H1 (cell line): ENCODE measurements around the gene FICD. TPM values are rescaled to one million over a fixed set of nuclear protein-coding genes. Genes with fewer than 3 reads are reported as not detected.

Experiments
- CTCF ChIA-PET: fragments of 300-600 bp; sonication (Branson Sonifier 250); formaldehyde crosslinking; loops from one replicate; lab custom pipeline; 2021; ENCODE audit not compliant: partially characterized antibody; lab: Charles Lee
- POLR2A ChIA-PET: fragments of 300-600 bp; sonication (Branson Sonifier 250); formaldehyde crosslinking; loops from one replicate; lab custom pipeline; 2021; ENCODE audit warnings: inconsistent platforms; ENCODE audit not compliant: partially characterized antibody; lab: Charles Lee
- DNase-seq, 2 experiments: peaks; one replicate each; pipeline versions ENCODE4 v3.0.0 to v3.0.0-alpha.2; 2010 to 2022; ENCODE audit warnings: low spot score in 2 of 2, low read depth in 1 of 2, mixed read lengths in 1 of 2
- FAIRE-seq: peaks from 2 replicates; lab custom pipeline; 2011; peaks lifted over from hg19 to GRCh38; lab: Jason Lieb, UNC
- H2AFZ ChIP-seq: 2 replicates; pipeline ENCODE4 v1.8.1; 2012; ENCODE audit warnings: low read length, inconsistent platforms
- H2AK5ac ChIP-seq: 2 replicates; pipeline ENCODE4 v1.6.1; 2013; ENCODE audit warnings: low read depth, low read length
- H2BK120ac ChIP-seq: replicated peaks from 2 replicates; pipeline ENCODE3; 2013; ENCODE audit warnings: low read depth, low read length, inconsistent platforms
- H2BK12ac ChIP-seq: 2 replicates; pipeline ENCODE4 v1.6.1; 2013; ENCODE audit warnings: low read depth, low read length
- H2BK15ac ChIP-seq: 2 replicates; pipeline ENCODE4 v1.6.1; 2013; ENCODE audit warnings: low read length
- H2BK20ac ChIP-seq: 2 replicates; pipeline ENCODE4 v1.6.1; 2013; ENCODE audit warnings: low read length
- H2BK5ac ChIP-seq: 2 replicates; pipeline ENCODE4 v1.6.1; 2013; ENCODE audit warnings: low read depth, low read length
- H3K14ac ChIP-seq: 2 replicates; pipeline ENCODE4 v1.6.1; 2013; ENCODE audit warnings: inconsistent platforms; ENCODE audit not compliant: insufficient read length
- H3K18ac ChIP-seq: 2 replicates; pipeline ENCODE4 v1.6.1; 2013; ENCODE audit warnings: low read length; ENCODE audit errors: extremely low read depth
- H3K23ac ChIP-seq: 2 replicates; pipeline ENCODE4 v1.6.1; 2013; ENCODE audit warnings: inconsistent platforms; ENCODE audit not compliant: insufficient read length
- H3K23me2 ChIP-seq: 2 replicates; pipeline ENCODE4 v1.6.1; 2013; ENCODE audit warnings: low read depth, low read length
- H3K27ac ChIP-seq: 2 replicates; pipeline ENCODE4 v1.6.1; 2011; ENCODE audit warnings: low read depth, low read length, inconsistent platforms
- H3K27me3 ChIP-seq, 4 experiments: replicated peaks in 1 of 4; 1 replicate in 1 of 4; 2 replicates in 3 of 4; pipeline versions ENCODE4 v1.6.1 to v1.8.1; 2011 to 2013; ENCODE audit warnings: low read length in 3 of 4, mild to moderate bottlenecking in 3 of 4, inconsistent platforms in 2 of 4, mixed read lengths in 2 of 4, moderate library complexity in 1 of 4; ENCODE audit not compliant: control insufficient read depth in 3 of 4, insufficient read depth in 3 of 4; ENCODE audit errors: extremely low read depth in 1 of 4
- H3K36me3 ChIP-seq, 4 experiments: 2 replicates each; pipeline versions ENCODE4 v1.6.1 to v1.8.1; 2011 to 2013; ENCODE audit warnings: mild to moderate bottlenecking in 4 of 4, low read length in 3 of 4, moderate library complexity in 2 of 4, control low read depth in 1 of 4, inconsistent platforms in 1 of 4; ENCODE audit not compliant: insufficient read depth in 4 of 4, control insufficient read depth in 2 of 4
- H3K4ac ChIP-seq: replicated peaks from 2 replicates; pipeline ENCODE3; 2013; ENCODE audit warnings: low read length, low read depth, mixed read lengths, inconsistent platforms; ENCODE audit not compliant: insufficient read length
- H3K4me1 ChIP-seq, 4 experiments: replicated peaks in 1 of 4; 1 replicate in 1 of 4; 2 replicates in 3 of 4; pipeline versions ENCODE4 v1.6.1 to v1.8.1; 2011 to 2013; ENCODE audit warnings: low read length in 3 of 4, inconsistent platforms in 2 of 4, mixed read lengths in 1 of 4; ENCODE audit not compliant: insufficient read depth in 4 of 4, control insufficient read depth in 3 of 4
- H3K4me2 ChIP-seq, 2 experiments: 2 replicates each; pipeline versions ENCODE4 v1.6.1 to v1.8.1; 2011 to 2013; ENCODE audit warnings: low read depth in 2 of 2, low read length in 2 of 2, control low read depth in 1 of 2, inconsistent platforms in 1 of 2, mild to moderate bottlenecking in 1 of 2; ENCODE audit not compliant: insufficient read depth in 1 of 2
- H3K4me3 ChIP-seq, 4 experiments: fragments of 200-600, 300-600 bp in 1 of 4; sonication (generic), shearing (Covaris generic), sonication (Bioruptor Twin) in 1 of 4; 2 replicates each; pipeline versions ENCODE4 v1.5.1 to v1.8.1; 2011 to 2016; ENCODE audit warnings: low read length in 4 of 4, low read depth in 3 of 4, control low read depth in 2 of 4, inconsistent platforms in 2 of 4, mild to moderate bottlenecking in 2 of 4, mixed read lengths in 1 of 4, moderate library complexity in 1 of 4; ENCODE audit not compliant: insufficient read depth in 2 of 4; ENCODE audit errors: extremely low read depth in 1 of 4
- H3K56ac ChIP-seq: replicated peaks from 2 replicates; pipeline ENCODE3; 2013; ENCODE audit warnings: low read depth, mild to moderate bottlenecking, mixed read lengths, low read length, inconsistent platforms; ENCODE audit not compliant: insufficient read length
- H3K79me1 ChIP-seq: 2 replicates; pipeline ENCODE4 v1.6.1; 2013; ENCODE audit warnings: low read depth, low read length, control low read depth
- H3K79me2 ChIP-seq, 2 experiments: 2 replicates each; pipeline versions ENCODE4 v1.6.1 to v1.8.1; 2012 to 2013; ENCODE audit warnings: low read length in 2 of 2, mild to moderate bottlenecking in 2 of 2, inconsistent platforms in 1 of 2; ENCODE audit not compliant: insufficient read depth in 2 of 2, control insufficient read depth in 1 of 2
- H3K9ac ChIP-seq, 4 experiments: replicated peaks in 1 of 4; 1 replicate in 1 of 4; 2 replicates in 3 of 4; pipeline versions ENCODE4 v1.6.1 to v1.8.1; 2011 to 2013; ENCODE audit warnings: low read depth in 3 of 4, low read length in 3 of 4, control low read depth in 2 of 4, mild to moderate bottlenecking in 2 of 4, moderate library complexity in 2 of 4, inconsistent platforms in 1 of 4; ENCODE audit errors: extremely low read depth in 1 of 4
- H3K9me3 ChIP-seq, 2 experiments: 2 replicates each; pipeline versions ENCODE4 v1.6.1 to v1.8.1; 2012 to 2013; ENCODE audit warnings: mild to moderate bottlenecking in 2 of 2, moderate library complexity in 2 of 2, control low read depth in 1 of 2, inconsistent platforms in 1 of 2, low read depth in 1 of 2, low read length in 1 of 2, mixed read lengths in 1 of 2; ENCODE audit not compliant: insufficient read depth in 2 of 2
- H4K20me1 ChIP-seq, 2 experiments: replicated peaks in 1 of 2; 2 replicates each; pipeline versions ENCODE3 to v1.8.1; 2011 to 2013; ENCODE audit warnings: inconsistent platforms in 2 of 2, low read length in 2 of 2, mild to moderate bottlenecking in 1 of 2; ENCODE audit not compliant: insufficient read depth in 2 of 2, control insufficient read depth in 1 of 2
- H4K5ac ChIP-seq: 2 replicates; pipeline ENCODE4 v1.6.1; 2013; ENCODE audit warnings: low read length, low read depth, mixed read lengths, inconsistent platforms; ENCODE audit not compliant: insufficient read length
- H4K8ac ChIP-seq: 2 replicates; pipeline ENCODE4 v1.8.0; 2013; ENCODE audit warnings: mild to moderate bottlenecking, moderate library complexity, low read length, inconsistent platforms; ENCODE audit not compliant: insufficient read depth; ENCODE audit errors: extremely low read depth
- H4K91ac ChIP-seq: replicated peaks from 2 replicates; pipeline ENCODE3; 2013; ENCODE audit warnings: low read length, mixed read lengths, inconsistent platforms; ENCODE audit not compliant: insufficient read length
- ASH2L ChIP-seq: fragments of 200-600, 300-600 bp; sonication (generic); IDR thresholded peaks from one replicate; pipeline ENCODE4 v1.7.1; 2017; ENCODE audit warnings: low read length
- BCL11A ChIP-seq, 2 experiments: IDR thresholded peaks; one replicate each; pipeline ENCODE4 v1.6.1; 2011; ENCODE audit warnings: low read depth in 2 of 2, low read length in 2 of 2, mild to moderate bottlenecking in 2 of 2
- BRCA1 ChIP-seq: IDR thresholded peaks from 2 replicates; pipeline ENCODE4 v1.6.1; 2012; ENCODE audit warnings: low read depth, low read length, improper control_type of control experiment
- CHD2 ChIP-seq: IDR thresholded peaks from 2 replicates; pipeline ENCODE4 v1.6.1; 2012; ENCODE audit warnings: low read length, improper control_type of control experiment
- CREB1 ChIP-seq: IDR thresholded peaks from 2 replicates; pipeline ENCODE4 v1.6.1; 2012; ENCODE audit warnings: inconsistent platforms
- EGR1 ChIP-seq: IDR thresholded peaks from 2 replicates; pipeline ENCODE4 v1.6.1; 2011; ENCODE audit warnings: low read depth, low read length, borderline replicate concordance
- HDAC2 ChIP-seq, 2 experiments: fragments of 300-600 bp in 1 of 2; sonication (generic) in 1 of 2; IDR thresholded peaks; 2 replicates each; pipeline ENCODE4 v1.6.1; 2011 to 2012; ENCODE audit warnings: low read depth in 2 of 2, low read length in 2 of 2, mild to moderate bottlenecking in 2 of 2, moderate library complexity in 2 of 2, borderline replicate concordance in 1 of 2, inconsistent platforms in 1 of 2
- HDAC6 ChIP-seq: IDR thresholded peaks from one replicate; pipeline ENCODE4 v1.7.1; 2012; ENCODE audit warnings: low read depth, mild to moderate bottlenecking, inconsistent platforms, low read length, moderate library complexity
- RAD21 ChIP-seq, 2 experiments: IDR thresholded peaks in 1 of 2; conservative IDR thresholded peaks in 1 of 2; 2 replicates each; pipeline ENCODE4 v1.6.1; 2011; ENCODE audit warnings: low read depth in 2 of 2, low read length in 2 of 2, improper control_type of control experiment in 1 of 2, inconsistent platforms in 1 of 2, mild to moderate bottlenecking in 1 of 2, moderate library complexity in 1 of 2
- RNF2 ChIP-seq: fragments of 200-900, 300-1000 bp; sonication (generic); IDR thresholded peaks from 2 replicates; pipeline ENCODE4 v1.7.1; 2016; ENCODE audit warnings: borderline replicate concordance, low read depth, mild to moderate bottlenecking, antibody characterized with exemption, low read length; ENCODE audit not compliant: poor library complexity, severe bottlenecking; ENCODE audit errors: missing control alignments
- SP4 ChIP-seq: IDR thresholded peaks from 2 replicates; pipeline ENCODE4 v1.6.1; 2012; ENCODE audit warnings: low read length, inconsistent platforms
- TAF7 ChIP-seq: optimal IDR thresholded peaks from 2 replicates; pipeline ENCODE3; 2011; ENCODE audit warnings: low read depth, mild to moderate bottlenecking, inconsistent platforms, low read length, moderate library complexity, borderline replicate concordance
- ZNF274 ChIP-seq: IDR thresholded peaks from 2 replicates; pipeline ENCODE4 v1.7.0; 2012; ENCODE audit warnings: low read length, borderline replicate concordance; ENCODE audit errors: extremely low read depth
- WGBS, 2 experiments: shearing (Covaris generic) in 1 of 2; methylation state at CpG; one replicate each; pipeline versions ENCODE4 v1.1.6 to v1.1.7; 2013 to 2015; ENCODE audit warnings: low lambda C conversion rate in 2 of 2, mixed read lengths in 2 of 2, inconsistent platforms in 1 of 2, low coverage in 1 of 2, missing lambda C conversion rate in 1 of 2; ENCODE audit not compliant: insufficient replicate concordance in 2 of 2, insufficient coverage in 1 of 2, insufficient read length in 1 of 2; ENCODE audit errors: extremely low coverage in 1 of 2, missing lambda C conversion rate in 1 of 2; 5-methylcytosine and 5-hydroxymethylcytosine counted together
- polyA plus RNA-seq, 7 experiments: library from polyadenylated mRNA; depleted of rRNA in 3 of 7; stranded (reverse) in 5 of 7; unstranded in 2 of 7; fragments of >200 nt in 5 of 7; fragments of 200-250 nt in 2 of 7; gene quantifications; 1 replicate in 5 of 7; 2 replicates in 1 of 7; 4 replicates in 1 of 7; pipeline versions ENCODE4 v1.2.1 to v1.2.3, GENCODE V29; 2011 to 2013; ENCODE audit warnings: missing spikeins in 2 of 7, mixed read lengths in 2 of 7
- total RNA-seq: library from RNA; stranded (reverse); fragmentation: NEBNext Ultra II Directional; extraction: Animal tissue kit (Norgen Biotek cat#: 25700); gene quantifications from 2 replicates; pipeline ENCODE4 v1.2.1, GENCODE V29; 2021

Gene FICD
- total and polyA plus RNA-seq, 2 of the 8 experiments (the other 6 are each of a cell fraction or from before 2014, with no cell fraction given) = 2.2 to 6.0 TPM

DNA sequence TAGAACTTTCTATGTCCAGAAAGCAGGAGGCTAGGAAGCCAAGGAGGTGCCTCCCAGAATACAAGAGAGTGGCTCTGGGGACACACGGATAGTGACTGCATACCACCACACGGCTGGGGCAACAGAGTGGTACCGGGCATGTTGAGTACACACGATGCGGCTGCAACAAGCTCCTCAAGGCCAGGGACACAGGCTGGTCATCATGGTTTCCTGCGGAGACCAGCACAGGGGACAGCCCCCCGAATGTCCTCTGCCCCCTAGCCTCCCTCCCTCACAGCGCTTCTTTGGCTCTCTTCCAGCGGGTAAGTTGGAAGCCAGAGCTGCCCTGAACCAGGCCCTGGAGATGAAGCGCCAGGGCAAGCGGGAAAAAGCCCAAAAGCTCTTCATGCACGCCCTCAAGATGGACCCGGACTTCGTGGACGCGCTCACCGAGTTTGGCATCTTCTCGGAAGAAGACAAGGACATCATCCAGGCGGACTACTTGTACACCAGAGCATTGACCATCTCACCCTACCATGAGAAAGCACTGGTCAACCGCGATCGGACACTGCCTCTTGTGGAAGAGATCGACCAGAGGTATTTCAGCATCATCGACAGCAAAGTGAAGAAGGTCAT is 3.1 kb downstream of the FICD start:
- H4K8ac ChIP-seq = no peak overlapping the region
- no peak overlapping the region for H3K4ac ChIP-seq
- H2AK5ac ChIP-seq = no peak overlapping the region
- DNase-seq (no peak), FAIRE-seq (no peak)
- ChIA-PET POLR2A (no interaction called here), CTCF (interaction anchor here (0.8 to 3.9 kb wide), 6 partner anchors 11 to 526 kb away, joined by 3 to 17 read pairs (median 4); no protein-coding TSS in a partner anchor)
- no peaks in the 10 kb centered on the region for H3K27me3 ChIP-seq
- no peak overlapping the region for H2AFZ ChIP-seq
- H2BK12ac ChIP-seq = no peak overlapping the region
- no peak overlapping the region for H3K27ac ChIP-seq
- H3K56ac ChIP-seq = no peak overlapping the region
- H3K9ac ChIP-seq = no peak overlapping the region
- peaks cover 0 to 6% of the 10 kb centered on the region in 2 experiments; a peak in 1 of 4 replicates for H3K79me2 ChIP-seq
- H2BK20ac ChIP-seq = no peak overlapping the region
- WGBS, 2 experiments = 90% methylated on average over 24 of the region's 24 CpGs; no CpG with 5 or more reads in 1 of the 2 experiments
- peaks cover 7 to 13% of the 10 kb centered on the region in 2 experiments for H4K20me1 ChIP-seq
- H3K4me3 ChIP-seq = no peak overlapping the region
- no peak overlapping the region; the same call in 1 of the 2 replicates for H2BK5ac ChIP-seq
- H3K23me2 ChIP-seq = peaks cover 3% of the 10 kb centered on the region; the same call in 1 of the 2 replicates
- no peaks in the 10 kb centered on the region for H3K9me3 ChIP-seq
- no peak overlapping the region for H2BK15ac ChIP-seq
- peaks cover 4% of the 10 kb centered on the region; the same call in 1 of the 2 replicates for H3K79me1 ChIP-seq
- no peak overlapping the region for H2BK120ac ChIP-seq
- no peak overlapping the region for H4K5ac ChIP-seq
- peaks cover 21 to 49% (median 44%) of the 10 kb centered on the region in 4 experiments for H3K36me3 ChIP-seq
- no peak overlapping the region for H3K18ac ChIP-seq
- no peak overlapping the region for H3K14ac ChIP-seq
- no peak overlapping the region for H3K23ac ChIP-seq
- H3K4me1 ChIP-seq = peaks cover 0 to 5% (median 3%) of the 10 kb centered on the region in 4 experiments; a peak in 6 of 7 replicates
- H4K91ac ChIP-seq = no peak overlapping the region
- H3K4me2 ChIP-seq = no peak overlapping the region
- TF ChIP-seq BCL11A (IDR thresholded peaks at IDR 0.05; ENCODE audit: low read depth in 2 of 2, low read length in 2 of 2) = no peak
- TF ChIP-seq ZNF274 = no peak
- no peak for TF ChIP-seq RNF2
- TF ChIP-seq RAD21 (IDR thresholded peaks at IDR 0.05 in 1 of 2, conservative IDR thresholded peaks at IDR 0.05 in 1 of 2; ENCODE audit: low read depth in 2 of 2, low read length in 2 of 2) = no peak
- TF ChIP-seq BRCA1 = no peak
- TF ChIP-seq HDAC2 (IDR thresholded peaks at IDR 0.05; ENCODE audit: borderline replicate concordance in 1 of 2, low read depth in 2 of 2, low read length in 2 of 2) = no peak
- TF ChIP-seq ASH2L = no peak
- no peak for TF ChIP-seq TAF7
- no peak for TF ChIP-seq CHD2
- no peak for TF ChIP-seq EGR1
- TF ChIP-seq CREB1 = no peak
- TF ChIP-seq SP4 = no peak
- TF ChIP-seq HDAC6 = no peak
